ENCODE data around the gene GDPD3. TPM values are rescaled to one million over a fixed set of nuclear protein-coding genes. Genes with fewer than 3 reads are reported as not detected.

Gene GDPD3
- total and polyA plus RNA-seq, 2 of the 13 experiments (the other 11 are each of a cell fraction or from before 2014, with no cell fraction given), result 18.7 to 20.6 TPM

GRCh38 chr16:30092373-30093010 is 20.8 kb downstream of the GDPD3 start (continued):
- TF ChIP-seq KIAA2018 (CRISPR knock-in tag; IDR thresholded peaks at IDR 0.05; ENCODE audit: borderline replicate concordance) (no peak), AHR (CRISPR knock-in tag; IDR thresholded peaks at IDR 0.05) (no peak), RXRB (CRISPR knock-in tag; IDR thresholded peaks at IDR 0.05; ENCODE audit: borderline replicate concordance) (peak; percentile 83), GMEB2 (CRISPR knock-in tag; IDR thresholded peaks at IDR 0.05; ENCODE audit: low read depth) (0 out of 2 replicates have a peak, but pooled peaks have one; percentile 40), ZBTB10 (CRISPR knock-in tag; IDR thresholded peaks at IDR 0.05; ENCODE audit: borderline replicate concordance) (peak; percentile 82; the same call in 1 of the 2 replicates), POLR2AphosphoS5 (IDR thresholded peaks at IDR 0.05; ENCODE audit: low read depth, low read length) (peak; percentile 28; the same call in 1 of the 2 replicates), ZMYM2 (CRISPR knock-in tag; IDR thresholded peaks at IDR 0.05) (peak; percentile 95), NCOA1 (CRISPR knock-in tag; IDR thresholded peaks at IDR 0.05) (no peak), ZNF160 (CRISPR knock-in tag; IDR thresholded peaks at IDR 0.05) (no peak), TGIF2 (CRISPR knock-in tag; IDR thresholded peaks at IDR 0.05) (no peak), RARG (CRISPR knock-in tag; IDR thresholded peaks at IDR 0.05; ENCODE audit: low read depth) (no peak), NRL (CRISPR knock-in tag; IDR thresholded peaks at IDR 0.05; ENCODE audit: borderline replicate concordance) (peak; percentile 62), GLMP (CRISPR knock-in tag; IDR thresholded peaks at IDR 0.05; ENCODE audit: borderline replicate concordance) (no peak), ZNF430 (CRISPR knock-in tag; IDR thresholded peaks at IDR 0.05) (peak; percentile 53), ZNF678 (CRISPR knock-in tag; IDR thresholded peaks at IDR 0.05) (0 out of 2 replicates have a peak, but pooled peaks have one; percentile 68), ZNF780A (CRISPR knock-in tag; IDR thresholded peaks at IDR 0.05) (0 out of 2 replicates have a peak, but pooled peaks have one; percentile 27)

Measured in HepG2 (cell line).